DND-41 (cell line): ENCODE data around the gene MYH3.

Experiments used
- ATAC-seq: fragments of 200-7000 bp; cut with Tn5 transposase; 3 replicates; pipeline ENCODE4 v1.9.1; 2021; ENCODE audit warnings: low read depth; ENCODE audit not compliant: insufficient read depth
- DNase-seq: peaks from one replicate; pipeline ENCODE4 v3.0.0-alpha.2; 2020
- H2AFZ ChIP-seq: 2 replicates; pipeline ENCODE4 v1.6.0; 2012; ENCODE audit warnings: low read depth, low read length
- H3K27ac ChIP-seq: 2 replicates; pipeline ENCODE4 v1.5.1; 2012; ENCODE audit warnings: low read length, inconsistent platforms
- H3K27me3 ChIP-seq: fragments of 200-600 bp; sonication (generic); 2 replicates; pipeline ENCODE4 v1.6.0; 2012; ENCODE audit warnings: low read length, mild to moderate bottlenecking, inconsistent platforms; ENCODE audit not compliant: insufficient read depth, poor library complexity
- H3K36me3 ChIP-seq: 2 replicates; pipeline ENCODE4 v1.5.1; 2012; ENCODE audit warnings: low read length, inconsistent platforms; ENCODE audit not compliant: insufficient read depth
- H3K4me1 ChIP-seq: 2 replicates; pipeline ENCODE4 v1.5.1; 2012; ENCODE audit warnings: mild to moderate bottlenecking, low read length; ENCODE audit not compliant: insufficient read depth
- H3K4me2 ChIP-seq: 2 replicates; pipeline ENCODE4 v1.6.0; 2012; ENCODE audit warnings: mild to moderate bottlenecking, moderate library complexity, low read length, inconsistent platforms; ENCODE audit not compliant: insufficient read depth
- H3K4me3 ChIP-seq, 2 experiments: fragments of 200-600 bp in 1 of 2; shearing (Covaris generic) in 1 of 2; 2 replicates each; pipeline ENCODE4 v1.5.1; 2012 to 2016; ENCODE audit warnings: inconsistent platforms in 2 of 2, low read length in 2 of 2, mild to moderate bottlenecking in 2 of 2, low read depth in 1 of 2, moderate library complexity in 1 of 2
- H3K79me2 ChIP-seq: 2 replicates; pipeline ENCODE4 v1.6.0; 2012; ENCODE audit warnings: low read length, inconsistent platforms; ENCODE audit not compliant: insufficient read depth
- H3K9ac ChIP-seq: 2 replicates; pipeline ENCODE4 v1.6.0; 2012; ENCODE audit warnings: low read depth, mild to moderate bottlenecking, inconsistent platforms, low read length, moderate library complexity
- H3K9me3 ChIP-seq: 2 replicates; pipeline ENCODE4 v1.5.1; 2012; ENCODE audit warnings: low read length, moderate library complexity, mild to moderate bottlenecking, inconsistent platforms; ENCODE audit not compliant: insufficient read depth, severe bottlenecking
- H4K20me1 ChIP-seq: 2 replicates; pipeline ENCODE4 v1.6.0; 2012; ENCODE audit warnings: low read length; ENCODE audit not compliant: insufficient read depth
- CTCF ChIP-seq: IDR thresholded peaks from 2 replicates; pipeline ENCODE4 v1.5.1; 2012; ENCODE audit warnings: borderline replicate concordance, low read length, moderate library complexity, mild to moderate bottlenecking; ENCODE audit not compliant: poor library complexity, severe bottlenecking; ENCODE audit errors: extremely low read depth
- EZH2 ChIP-seq: IDR thresholded peaks from 3 replicates; pipeline ENCODE4 v1.6.1; 2012; ENCODE audit warnings: borderline replicate concordance, low read depth, mild to moderate bottlenecking, moderate library complexity, low read length, inconsistent platforms; ENCODE audit not compliant: severe bottlenecking

The MYH3 gene

GRCh38 chr17:10613775-10614513 lies 43.2 kb downstream of the MYH3 start:
- H3K4me2 ChIP-seq = no peak overlapping the region
- no peaks in the 10 kb centered on the region for H3K27me3 ChIP-seq
- H4K20me1 ChIP-seq = peaks cover 5% of the 10 kb centered on the region; the same call in 1 of the 2 replicates
- no peaks in the 10 kb centered on the region for H3K79me2 ChIP-seq
- no peaks in the 10 kb centered on the region for H3K4me1 ChIP-seq
- ATAC-seq = no peak
- no peak overlapping the region for H2AFZ ChIP-seq
- DNase-seq = no peak
- H3K4me3 ChIP-seq = no peak overlapping the region
- no peaks in the 10 kb centered on the region for H3K36me3 ChIP-seq
- no peaks in the 10 kb centered on the region for H3K9me3 ChIP-seq
- H3K9ac ChIP-seq = no peak overlapping the region
- TF ChIP-seq EZH2 (no peak), CTCF (no peak)
- H3K27ac ChIP-seq = no peak overlapping the region

GRCh38 chr17:10612957-10613744 lies 44.0 kb downstream of the MYH3 start:
- H3K4me2 ChIP-seq = no peak overlapping the region
- DNase-seq (no peak), ATAC-seq (no peak)
- no peaks in the 10 kb centered on the region for H3K79me2 ChIP-seq
- no peak overlapping the region for H3K9ac ChIP-seq
- no peaks in the 10 kb centered on the region for H3K36me3 ChIP-seq
- H3K4me1 ChIP-seq = no peaks in the 10 kb centered on the region
- no peak overlapping the region for H3K27ac ChIP-seq
- H3K9me3 ChIP-seq = no peaks in the 10 kb centered on the region
- TF ChIP-seq EZH2 (no peak), CTCF (no peak)
- H4K20me1 ChIP-seq = peaks cover 5% of the 10 kb centered on the region; the same call in 1 of the 2 replicates
- H2AFZ ChIP-seq = no peak overlapping the region
- H3K27me3 ChIP-seq = no peaks in the 10 kb centered on the region
- H3K4me3 ChIP-seq = no peak overlapping the region

- no peaks in the 10 kb centered on the region for H3K4me1 ChIP-seq
- H3K4me3 ChIP-seq = no peak overlapping the region
- H3K36me3 ChIP-seq = no peaks in the 10 kb centered on the region
- no peak overlapping the region for H3K27ac ChIP-seq
- no peak for TF ChIP-seq EZH2
- no peak for TF ChIP-seq CTCF
- H3K27me3 ChIP-seq = no peaks in the 10 kb centered on the region
- DNase-seq = no peak
- H3K9me3 ChIP-seq = no peaks in the 10 kb centered on the region
- no peaks in the 10 kb centered on the region for H4K20me1 ChIP-seq
- no peaks in the 10 kb centered on the region for H3K79me2 ChIP-seq
- H2AFZ ChIP-seq = no peak overlapping the region
- no peak overlapping the region for H3K4me2 ChIP-seq
- no peak overlapping the region for H3K9ac ChIP-seq
- no peak for ATAC-seq
Measured at GRCh38 chr17:10610884-10611283, 46.2 kb downstream of the MYH3 start.
